IMR-90 (cell line): ENCODE measurements around the gene TBCA. TPM values are rescaled to one million over a fixed set of nuclear protein-coding genes. Genes with fewer than 3 reads are reported as not detected.

Source experiments
- ATAC-seq: fragments of 200-7000 bp; cut with Tn5 transposase; 2 replicates; pipeline ENCODE4 v1.9.1; 2020; ENCODE audit warnings: low read depth, mild to moderate bottlenecking, moderate library complexity
- BruUV-seq: library from RNA; stranded (reverse); fragments of 400-500 nt; replicated peaks from 2 replicates; lab custom pipeline; 2021; lab: Mats Ljungman, UMichigan
- CTCF ChIA-PET: fragments of 300-600 bp; formaldehyde crosslinking; extraction: SDS; loops from one replicate; lab custom pipeline; 2021; ENCODE audit warnings: antibody characterized with exemption; lab: Yijun Ruan, JAX
- POLR2A ChIA-PET: fragments of 300-600 bp; sonication (Branson Sonifier 250); formaldehyde crosslinking; loops from one replicate; lab custom pipeline; 2022; ENCODE audit warnings: antibody characterized with exemption; ENCODE audit not compliant: unreplicated experiment; lab: Charles Lee
- DNase-seq: peaks from one replicate; pipeline ENCODE4 v3.0.0; 2013
- H2AFZ ChIP-seq: replicated peaks from 2 replicates; pipeline ENCODE3; 2013; ENCODE audit warnings: low read length, mild to moderate bottlenecking; ENCODE audit not compliant: poor library complexity
- H2AK5ac ChIP-seq: 2 replicates; pipeline ENCODE4 v1.6.1; 2013; ENCODE audit warnings: low read depth, low read length, inconsistent platforms
- H2AK9ac ChIP-seq: replicated peaks from 2 replicates; pipeline ENCODE3; 2013; ENCODE audit warnings: mild to moderate bottlenecking, low read depth, low read length, moderate library complexity; ENCODE audit not compliant: poor library complexity
- H2BK120ac ChIP-seq: 2 replicates; pipeline ENCODE4 v1.6.1; 2013; ENCODE audit warnings: low read depth, low read length, inconsistent platforms
- H2BK15ac ChIP-seq: 3 replicates; pipeline ENCODE4 v1.6.1; 2013; ENCODE audit warnings: low read depth, low read length, inconsistent platforms
- H2BK20ac ChIP-seq: 2 replicates; pipeline ENCODE4 v1.6.1; 2013; ENCODE audit warnings: low read depth, mild to moderate bottlenecking, inconsistent platforms, low read length, moderate library complexity
- H2BK5ac ChIP-seq: 2 replicates; pipeline ENCODE4 v1.6.1; 2013; ENCODE audit warnings: mild to moderate bottlenecking, low read depth, low read length, inconsistent platforms; ENCODE audit not compliant: poor library complexity, severe bottlenecking
- H3K14ac ChIP-seq: replicated peaks from 2 replicates; pipeline ENCODE4 v1.6.1; 2013; ENCODE audit warnings: low read depth, low read length, inconsistent platforms
- H3K18ac ChIP-seq: 2 replicates; pipeline ENCODE4 v1.6.1; 2013; ENCODE audit warnings: low read depth, low read length, control low read depth
- H3K23ac ChIP-seq: 2 replicates; pipeline ENCODE4 v1.6.1; 2013; ENCODE audit warnings: low read depth, low read length, inconsistent platforms
- H3K27ac ChIP-seq: 2 replicates; pipeline ENCODE4 v1.5.1; 2013; ENCODE audit warnings: mild to moderate bottlenecking, control low read depth, low read length; ENCODE audit not compliant: insufficient read depth
- H3K27me3 ChIP-seq: 2 replicates; pipeline ENCODE4 v1.6.1; 2013; ENCODE audit warnings: low read length; ENCODE audit not compliant: control insufficient read depth, insufficient read depth
- H3K36me3 ChIP-seq: 2 replicates; pipeline ENCODE4 v1.6.1; 2013; ENCODE audit warnings: low read length, mixed read lengths; ENCODE audit not compliant: control insufficient read depth, insufficient read depth
- H3K4ac ChIP-seq: 2 replicates; pipeline ENCODE4 v1.6.1; 2013; ENCODE audit warnings: low read depth, low read length, inconsistent platforms
- H3K4me1 ChIP-seq: 2 replicates; pipeline ENCODE4 v1.6.1; 2013; ENCODE audit warnings: low read length, mixed read lengths; ENCODE audit not compliant: control insufficient read depth, insufficient read depth
- H3K4me2 ChIP-seq: 2 replicates; pipeline ENCODE4 v1.6.1; 2013; ENCODE audit warnings: low read depth, mild to moderate bottlenecking, control low read depth, low read length, moderate library complexity
- H3K4me3 ChIP-seq: 2 replicates; pipeline ENCODE4 v1.5.1; 2013; ENCODE audit warnings: low read depth, mild to moderate bottlenecking, control low read depth, low read length, moderate library complexity; ENCODE audit not compliant: insufficient read depth
- H3K56ac ChIP-seq: 2 replicates; pipeline ENCODE4 v1.6.1; 2013; ENCODE audit warnings: low read length, inconsistent platforms; ENCODE audit not compliant: insufficient read depth; ENCODE audit errors: extremely low read depth
- H3K79me1 ChIP-seq, 2 experiments: 2 replicates each; pipeline ENCODE4 v1.6.1; 2013; ENCODE audit warnings: low read length in 2 of 2, inconsistent platforms in 1 of 2, low read depth in 1 of 2
- H3K9ac ChIP-seq: 2 replicates; pipeline ENCODE4 v1.6.1; 2013; ENCODE audit warnings: low read depth, low read length, control low read depth
- H3K9me1 ChIP-seq: 2 replicates; pipeline ENCODE4 v1.6.1; 2013; ENCODE audit warnings: low read length, inconsistent platforms; ENCODE audit not compliant: insufficient read depth
- H3K9me3 ChIP-seq: 2 replicates; pipeline ENCODE4 v1.6.1; 2013; ENCODE audit warnings: low read length; ENCODE audit not compliant: control insufficient read depth, insufficient read depth
- H4K20me1 ChIP-seq: 2 replicates; pipeline ENCODE4 v1.6.1; 2013; ENCODE audit warnings: low read length, inconsistent platforms; ENCODE audit not compliant: insufficient read depth
- H4K5ac ChIP-seq: 2 replicates; pipeline ENCODE4 v1.6.1; 2013; ENCODE audit warnings: mild to moderate bottlenecking, low read depth, low read length, control low read depth
- H4K8ac ChIP-seq, 2 experiments: 2 replicates each; pipeline ENCODE4 v1.6.1; 2013; ENCODE audit warnings: low read depth in 2 of 2, low read length in 2 of 2, control low read depth in 1 of 2, inconsistent platforms in 1 of 2
- H4K91ac ChIP-seq: 2 replicates; pipeline ENCODE4 v1.6.1; 2013; ENCODE audit warnings: low read depth, low read length, inconsistent platforms; ENCODE audit not compliant: insufficient read depth
- CEBPB ChIP-seq: IDR thresholded peaks from 2 replicates; pipeline ENCODE4 v1.6.1; 2012; ENCODE audit warnings: low read depth, low read length, improper control_type of control experiment
- CTCF ChIP-seq: conservative IDR thresholded peaks from 2 replicates; pipeline ENCODE4 v1.5.1; 2012; ENCODE audit warnings: mild to moderate bottlenecking, low read depth, low read length, improper control_type of control experiment
- ELK1 ChIP-seq: fragments of 150-350 bp; IDR thresholded peaks from 2 replicates; pipeline ENCODE4 v1.6.1; 2016; ENCODE audit warnings: low read depth, mild to moderate bottlenecking, low read length, moderate library complexity, borderline replicate concordance
- FOS ChIP-seq: fragments of 150-350 bp; IDR thresholded peaks from 2 replicates; pipeline ENCODE4 v1.6.1; 2016; ENCODE audit warnings: low read depth, low read length
- RAD21 ChIP-seq: IDR thresholded peaks from 2 replicates; pipeline ENCODE4 v1.6.1; 2012; ENCODE audit warnings: low read length, improper control_type of control experiment
- RCOR1 ChIP-seq: IDR thresholded peaks from 2 replicates; pipeline ENCODE4 v1.6.1; 2012; ENCODE audit warnings: mild to moderate bottlenecking, low read length, improper control_type of control experiment; ENCODE audit not compliant: insufficient replicate concordance
- SMC3 ChIP-seq: fragments of 150-350 bp; IDR thresholded peaks from 2 replicates; pipeline ENCODE4 v1.6.1; 2016; ENCODE audit warnings: low read depth, mild to moderate bottlenecking, antibody characterized with exemption, low read length, moderate library complexity
- USF2 ChIP-seq: fragments of 150-350 bp; IDR thresholded peaks from 2 replicates; pipeline ENCODE4 v1.6.1; 2017; ENCODE audit warnings: mild to moderate bottlenecking, antibody characterized with exemption, low read length, low read depth
- WGBS, 2 experiments: methylation state at CpG; one replicate each; pipeline versions ENCODE4 v1.1.5 to v1.1.7; 2013; ENCODE audit warnings: missing lambda C conversion rate in 2 of 2; ENCODE audit not compliant: insufficient read length in 1 of 2; ENCODE audit errors: extremely low coverage in 2 of 2; 5-methylcytosine and 5-hydroxymethylcytosine counted together
- dilution Hi-C: fragments of 300-500 bp; cut with HindIII; formaldehyde crosslinking; loops from one replicate; pipeline ENCODE4 v1.14.3; 2018; ENCODE audit warnings: low sequenced_read_pairs; ENCODE audit not compliant: unreplicated experiment
- in situ Hi-C: fragments of 300-500 bp; cut with MboI; formaldehyde crosslinking; loops from 3 replicates; pipeline ENCODE4 v1.14.3; 2019; ENCODE audit warnings: low sequenced_read_pairs, inconsistent platforms, mixed read lengths
- intact Hi-C: fragments of 100-400 bp; cut with micrococcal nuclease; formaldehyde crosslinking; loops from 2 replicates; pipeline ENCODE4 v1.10.0; 2022
- polyA plus RNA-seq, 3 experiments: library from polyadenylated mRNA; depleted of rRNA; stranded (reverse); fragments of >200 nt; gene quantifications; 2 replicates each; pipeline ENCODE4 v1.2.3, GENCODE V29; 2012; ENCODE audit warnings: low replicate concordance in 1 of 3
- total RNA-seq: library from RNA; depleted of rRNA; stranded (reverse); fragments of >200 nt; gene quantifications from 2 replicates; pipeline ENCODE4 v1.2.3, GENCODE V29; 2012

The TBCA gene
- total and polyA plus RNA-seq, 2 of the 4 experiments (the other 2 are of a cell fraction) = 6.1 to 137 TPM

- in situ Hi-C loops = no loop called here
Measured at GRCh38 chr5:77696120-77696519, 80.0 kb downstream of the TBCA start.

More at GRCh38 chr5:77696120-77696519, 80.0 kb downstream of the TBCA start:
- no peak overlapping the region for H2BK20ac ChIP-seq
- H3K4me2 ChIP-seq = no peak overlapping the region
- no peak overlapping the region for H4K8ac ChIP-seq
- CTCF ChIA-PET = no interaction called here
- dilution Hi-C loops (no loop called here), intact Hi-C loops (no loop called here)
- no peak overlapping the region for H2BK5ac ChIP-seq
- H2AK9ac ChIP-seq = no peak overlapping the region
- DNase-seq = no peak
- POLR2A ChIA-PET = no interaction called here
- H2AFZ ChIP-seq = no peak overlapping the region
- no TSS peak for BruUV-seq
- peaks cover 23 to 32% of the 10 kb centered on the region in 2 experiments for H3K79me1 ChIP-seq
- no peak overlapping the region for H3K27ac ChIP-seq
- peaks cover 7% of the 10 kb centered on the region; the same call in 1 of the 2 replicates for H4K20me1 ChIP-seq
- H2BK120ac ChIP-seq = no peak overlapping the region
- H3K4me3 ChIP-seq = no peak overlapping the region
- WGBS, 2 experiments = no CpG with 5 or more reads among the region's 1 CpG
- H4K5ac ChIP-seq = no peak overlapping the region
- no peak overlapping the region for H3K23ac ChIP-seq
- no peak overlapping the region for H2AK5ac ChIP-seq
- H3K18ac ChIP-seq = no peak overlapping the region
- TF ChIP-seq FOS (no peak), SMC3 (no peak), CTCF (no peak), RAD21 (no peak), CEBPB (no peak), RCOR1 (no peak), USF2 (no peak), ELK1 (no peak)
- H3K27me3 ChIP-seq = no peaks in the 10 kb centered on the region
- no peak overlapping the region for H3K4ac ChIP-seq
- no peak for ATAC-seq
- no peak overlapping the region for H4K91ac ChIP-seq
- peaks cover 3% of the 10 kb centered on the region; the same call in 1 of the 2 replicates for H3K36me3 ChIP-seq
- no peaks in the 10 kb centered on the region for H3K9me3 ChIP-seq
- H3K9ac ChIP-seq = no peak overlapping the region
- no peak overlapping the region for H3K56ac ChIP-seq
- no peaks in the 10 kb centered on the region for H3K4me1 ChIP-seq
- no peaks in the 10 kb centered on the region for H3K9me1 ChIP-seq
- no peak overlapping the region for H3K14ac ChIP-seq
- no peak overlapping the region for H2BK15ac ChIP-seq
